HG03060 (cell line): Measurements from ENCODE around the gene CREB3L2.
"Not testable (repeated sequence)": the region's sequence is repeated elsewhere in the genome, so short reads cannot be mapped to it uniquely, and the experiment has no call there.

ENCODE experiments used
- ATAC-seq: cut with Tn5 transposase; IDR thresholded peaks from one replicate; pipeline ENCODE4 v1.9.1; 2021; ENCODE audit warnings: low read depth, moderate number of reproducible peaks; ENCODE audit not compliant: unreplicated experiment

CREB3L2 gene

GRCh38 chr7:137975768-137976167 lies 26.1 kb downstream of the CREB3L2 start:
- no peak for ATAC-seq

GRCh38 chr7:137975221-137975620 lies 26.7 kb downstream of the CREB3L2 start:
- peak; percentile 72 for ATAC-seq

- ATAC-seq = no peak
These were observed 27.1 kb downstream of the CREB3L2 start for GRCh38 chr7:137974766-137975165.

GRCh38 chr7:137970253-137970975 lies 31.5 kb downstream of the CREB3L2 start:
- ATAC-seq = no peak

- no peak for ATAC-seq
These were observed 32.1 kb downstream of the CREB3L2 start for GRCh38 chr7:137969828-137970227.

- ATAC-seq = no peak
These were observed 33.0 kb downstream of the CREB3L2 start for GRCh38 chr7:137968890-137969289.

GRCh38 chr7:137968339-137968738 lies 33.5 kb downstream of the CREB3L2 start:
- not testable (repeated sequence) for ATAC-seq

GRCh38 chr7:137967143-137968018 lies 34.5 kb downstream of the CREB3L2 start:
- ATAC-seq = no peak

GRCh38 chr7:137966641-137967142 lies 35.2 kb downstream of the CREB3L2 start:
- ATAC-seq = no peak

GRCh38 chr7:137965942-137966640 lies 35.8 kb downstream of the CREB3L2 start:
- ATAC-seq = no peak

- ATAC-seq = no peak
These were observed 36.9 kb downstream of the CREB3L2 start for GRCh38 chr7:137964824-137965545.

GRCh38 chr7:137962875-137963507 lies 38.9 kb downstream of the CREB3L2 start:
- ATAC-seq = no peak

- ATAC-seq = no peak
These were observed 39.4 kb downstream of the CREB3L2 start for GRCh38 chr7:137962491-137962874.

GRCh38 chr7:137961200-137962177 lies 40.4 kb downstream of the CREB3L2 start:
- ATAC-seq = peak; percentile 47

- ATAC-seq = no peak
These were observed 41.9 kb downstream of the CREB3L2 start for GRCh38 chr7:137960020-137960419.

GRCh38 chr7:137958470-137959431 lies 43.1 kb downstream of the CREB3L2 start:
- ATAC-seq = no peak

- no peak for ATAC-seq
These were observed 44.0 kb downstream of the CREB3L2 start for GRCh38 chr7:137957887-137958286.

GRCh38 chr7:137956591-137956990 lies 45.3 kb downstream of the CREB3L2 start:
- no peak for ATAC-seq
